Body of pancreas (tissue), 4 donors: ENCODE results near the gene C14orf119. TPM values are rescaled to one million over a fixed set of nuclear protein-coding genes. Genes with fewer than 3 reads are reported as not detected.

Experiments used
- ATAC-seq: fragments of 150-250 bp; one replicate; pipeline ENCODE4 v1.9.1; 2016
- DNase-seq, 4 donors: peaks; one replicate each; pipeline ENCODE4 v3.0.0-alpha.2; 2019
- H3K27ac ChIP-seq, 4 donors: fragments of 200-600 bp; sonication (generic); 1 replicate in 3 of 4; 2 replicates in 1 of 4; pipeline versions ENCODE4 v1.5.1 to v1.6.1; 2016 to 2019; ENCODE audit warnings: mild to moderate bottlenecking in 1 of 4, mixed read lengths in 1 of 4, moderate library complexity in 1 of 4
- H3K27me3 ChIP-seq, 2 donors: fragments of 200-600 bp; sonication (generic); one replicate each; pipeline ENCODE4 v1.6.0; 2016; ENCODE audit warnings: mild to moderate bottlenecking in 1 of 2
- H3K36me3 ChIP-seq, 2 donors: fragments of 200-600 bp; sonication (generic); replicated peaks in 1 of 2; 2 replicates each; pipeline ENCODE4 v1.5.1; 2016; ENCODE audit warnings: low read depth in 2 of 2; ENCODE audit not compliant: insufficient read depth in 1 of 2
- H3K4me1 ChIP-seq: fragments of 200-600 bp; sonication (generic); one replicate; pipeline ENCODE4 v1.6.0; 2016
- H3K4me3 ChIP-seq, 2 donors: fragments of 200-600 bp; sonication (generic); 1 replicate in 1 of 2; 2 replicates in 1 of 2; pipeline ENCODE4 v1.5.1; 2016 to 2019
- H3K9me3 ChIP-seq, 3 donors: fragments of 200-600 bp; sonication (generic); 1 replicate in 2 of 3; 2 replicates in 1 of 3; pipeline ENCODE4 v1.5.1; 2016
- POLR2A ChIP-seq, 3 donors: fragments of 450-650 bp; IDR thresholded peaks; one replicate each; pipeline ENCODE4 v1.6.1; 2016; ENCODE audit warnings: antibody characterized with exemption in 3 of 3, mild to moderate bottlenecking in 2 of 3
- WGBS, 2 donors: methylation state at CpG; one replicate each; pipeline ENCODE4 v1.1.5; 2017; 5-methylcytosine and 5-hydroxymethylcytosine counted together
- intact Hi-C: fragments of 100-400 bp; cut with DNase I; formaldehyde crosslinking; loops from one replicate; pipeline ENCODE4 v1.15.1; 2023
- total RNA-seq, 2 donors: library from RNA; depleted of rRNA; stranded (reverse); fragments of >200 nt; gene quantifications; one replicate each; pipeline ENCODE4 v1.1.0, GENCODE V29; 2016
- TF ChIP-seq, protein P1 (sequence below), 7 experiments: fragments of 450-650 bp in 4 of 7; fragments of 200-600 bp in 3 of 7; sonication (generic) in 3 of 7; IDR thresholded peaks; one replicate each; pipeline ENCODE4 v1.5.1; 2016 to 2019; ENCODE audit warnings: antibody characterized with exemption in 7 of 7

Gene C14orf119
- total RNA-seq: 1 to 10 TPM; 3.6 to 7.0 TPM

DNA sequence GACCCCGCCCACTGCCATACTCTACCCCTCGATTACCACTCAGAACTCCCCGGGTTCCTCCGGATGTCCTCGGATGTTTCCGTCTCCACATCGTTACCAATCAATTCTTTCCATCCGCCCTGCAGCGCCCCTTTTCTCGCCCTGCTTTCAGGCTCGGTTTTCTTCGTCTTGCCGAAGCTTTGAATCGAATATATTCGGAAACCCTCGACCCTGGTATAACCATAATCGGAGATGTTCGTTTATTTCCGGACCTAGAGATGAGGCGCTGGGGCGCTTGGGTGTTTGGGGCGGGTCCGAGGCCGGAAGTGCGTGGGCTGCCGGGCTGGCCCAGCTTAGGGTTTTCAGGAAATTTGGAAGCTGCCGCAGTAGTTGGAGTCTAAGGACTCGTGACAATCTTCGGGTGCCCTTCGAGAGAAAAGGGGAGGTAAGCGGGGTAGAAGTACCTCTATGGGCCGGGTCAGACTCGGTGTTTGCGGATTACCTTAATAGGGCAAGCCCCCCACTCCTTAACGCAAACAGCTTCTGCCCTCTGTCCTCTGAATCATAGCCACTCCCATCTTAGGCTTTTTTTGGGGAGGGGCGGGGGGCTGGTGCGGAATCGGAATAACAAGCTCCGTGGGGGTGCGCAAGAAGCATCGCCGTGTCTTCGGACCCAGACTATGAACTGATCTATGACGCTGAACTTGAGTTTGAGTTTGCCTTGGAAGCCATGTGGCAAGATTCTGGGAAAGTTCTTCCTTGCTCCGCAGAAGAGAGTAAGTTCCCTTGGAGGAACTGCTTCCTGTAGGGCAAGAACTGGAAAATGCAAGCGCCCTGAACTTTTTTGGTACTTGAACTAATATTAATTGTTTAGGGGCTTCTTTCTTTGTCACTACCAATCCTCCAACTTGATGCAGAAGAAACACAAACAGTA, at the start of gene C14orf119:
TSS of gene C14orf119 (plus strand) at position 310 of the 913 bp plus-strand sequence. CDS start 2,154 bp downstream, outside the sequence.
- DNase-seq (peak; percentile 100), ATAC-seq (peak; percentile 95)
- TF ChIP-seq, protein P1, sequence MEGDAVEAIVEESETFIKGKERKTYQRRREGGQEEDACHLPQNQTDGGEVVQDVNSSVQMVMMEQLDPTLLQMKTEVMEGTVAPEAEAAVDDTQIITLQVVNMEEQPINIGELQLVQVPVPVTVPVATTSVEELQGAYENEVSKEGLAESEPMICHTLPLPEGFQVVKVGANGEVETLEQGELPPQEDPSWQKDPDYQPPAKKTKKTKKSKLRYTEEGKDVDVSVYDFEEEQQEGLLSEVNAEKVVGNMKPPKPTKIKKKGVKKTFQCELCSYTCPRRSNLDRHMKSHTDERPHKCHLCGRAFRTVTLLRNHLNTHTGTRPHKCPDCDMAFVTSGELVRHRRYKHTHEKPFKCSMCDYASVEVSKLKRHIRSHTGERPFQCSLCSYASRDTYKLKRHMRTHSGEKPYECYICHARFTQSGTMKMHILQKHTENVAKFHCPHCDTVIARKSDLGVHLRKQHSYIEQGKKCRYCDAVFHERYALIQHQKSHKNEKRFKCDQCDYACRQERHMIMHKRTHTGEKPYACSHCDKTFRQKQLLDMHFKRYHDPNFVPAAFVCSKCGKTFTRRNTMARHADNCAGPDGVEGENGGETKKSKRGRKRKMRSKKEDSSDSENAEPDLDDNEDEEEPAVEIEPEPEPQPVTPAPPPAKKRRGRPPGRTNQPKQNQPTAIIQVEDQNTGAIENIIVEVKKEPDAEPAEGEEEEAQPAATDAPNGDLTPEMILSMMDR (IDR thresholded peaks at IDR 0.05): no peak
- TF ChIP-seq POLR2A (IDR thresholded peaks at IDR 0.05): peak; percentile 39 to 92 (median 88)
- WGBS, 2 donors: 0 to 3% methylated on average over 45 to 46 of the region's 46 CpGs
- intact Hi-C loops: no loop called here
- Histone ChIP-seq H3K4me3 (peak within 1 kb of the TSS; percentile 55 to 57), H3K9me3 (no peaks in the 10 kb centered on the region), H3K36me3 (peaks cover 0 to 3% of the 10 kb centered on the region in 2 donors), H3K27ac (peak within 1 kb of the TSS; percentile 89 to 97 (median 97)), H3K4me1 (peaks cover 50% of the 10 kb centered on the region), H3K27me3 (no peaks in the 10 kb centered on the region)

DNA sequence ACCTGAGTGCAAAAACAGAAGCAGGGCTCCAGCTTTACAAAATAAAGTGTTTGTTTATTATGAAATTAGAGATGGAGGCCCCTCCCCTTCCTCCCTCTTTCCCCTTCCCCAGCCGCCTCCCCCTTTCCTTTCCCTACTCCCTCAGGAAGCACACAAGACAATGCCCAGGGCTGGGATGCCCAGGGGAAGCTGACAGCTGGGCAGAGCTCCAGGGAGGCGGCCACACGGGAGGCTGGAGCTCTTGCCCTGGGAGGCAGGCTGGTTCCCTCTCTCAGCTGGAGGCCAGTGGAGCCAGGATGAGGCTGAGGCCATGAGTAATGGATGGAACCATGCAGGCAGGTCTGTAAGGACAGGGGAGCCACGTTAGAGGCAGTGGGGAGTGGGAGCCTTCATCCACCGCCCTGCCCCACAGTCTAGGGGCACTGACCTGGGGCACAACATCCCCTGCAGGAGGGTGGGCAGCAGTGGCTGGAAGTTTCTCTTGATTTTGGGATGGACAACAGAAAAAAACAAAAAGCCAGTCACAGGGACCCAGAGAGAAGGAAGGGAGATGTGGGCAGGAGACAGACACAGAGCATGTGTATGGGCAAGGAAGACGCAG, 48.2 kb upstream of the C14orf119 start:
- no peak overlapping the region for H3K4me3 ChIP-seq
- peak; percentile 17 for ATAC-seq
- H3K27me3 ChIP-seq: no peaks in the 10 kb centered on the region
- H3K9me3 ChIP-seq: no peaks in the 10 kb centered on the region
- no peak overlapping the region for H3K27ac ChIP-seq
- WGBS, 2 donors: 61 to 62% methylated on average over 6 of the region's 6 CpGs
- no peaks in the 10 kb centered on the region for H3K36me3 ChIP-seq
- no peak for DNase-seq
- H3K4me1 ChIP-seq: peaks cover 11% of the 10 kb centered on the region
- TF ChIP-seq, protein P1 (IDR thresholded peaks at IDR 0.05): no peak
- no peak for TF ChIP-seq POLR2A (IDR thresholded peaks at IDR 0.05)
- intact Hi-C loops: no loop called here

DNA sequence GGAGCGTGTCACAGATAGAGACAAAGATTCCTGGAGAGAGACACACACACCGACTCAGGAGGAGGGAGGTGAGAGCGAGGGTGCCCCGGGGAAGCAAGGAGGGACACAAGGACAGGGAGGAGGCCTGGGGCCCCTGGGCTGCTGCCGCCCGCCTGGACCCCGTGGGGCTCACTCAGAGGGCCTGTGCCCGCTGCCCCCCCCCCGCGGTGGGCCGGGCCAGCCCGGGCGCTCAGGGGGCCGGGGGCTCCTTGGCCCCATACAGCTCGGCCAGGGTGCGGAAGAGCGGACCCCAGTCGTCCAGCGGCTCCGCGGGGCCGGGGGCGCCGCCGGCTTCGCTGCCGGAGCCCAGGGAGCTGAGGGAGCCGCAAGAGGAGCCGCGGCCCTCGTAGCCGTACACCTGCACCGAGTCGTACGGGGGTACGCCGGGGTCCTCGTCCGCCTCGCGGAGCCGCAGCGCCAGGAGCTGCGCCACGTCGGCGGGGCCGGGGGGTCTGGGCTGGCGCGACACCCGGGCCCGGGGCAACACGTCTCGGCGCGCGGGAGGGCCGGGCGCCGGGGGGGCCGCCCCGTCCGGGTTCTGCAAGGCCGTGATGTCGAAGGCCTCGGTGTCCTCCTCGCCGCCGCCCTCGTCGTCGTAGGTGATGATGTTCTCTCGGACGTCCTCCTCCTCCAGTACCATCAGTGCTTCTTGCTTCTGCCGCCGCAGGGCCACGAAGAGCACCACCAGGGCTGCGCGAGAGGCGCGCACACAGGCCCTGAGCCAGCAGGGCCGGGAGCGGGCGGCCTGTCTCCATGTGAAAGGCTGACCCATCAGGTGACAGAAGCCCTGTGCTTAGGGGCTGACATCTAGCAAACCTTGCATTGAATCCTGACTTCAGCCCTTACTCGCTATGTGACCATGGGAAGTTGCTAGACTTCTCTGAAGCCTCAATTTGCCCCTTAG, 47.3 kb upstream of the C14orf119 start:
- Histone ChIP-seq H3K4me3 (no peak overlapping the region), H3K4me1 (peaks cover 11% of the 10 kb centered on the region), H3K9me3 (no peaks in the 10 kb centered on the region), H3K27ac (no peak overlapping the region), H3K36me3 (no peaks in the 10 kb centered on the region), H3K27me3 (no peaks in the 10 kb centered on the region)
- intact Hi-C loops: no loop called here
- DNase-seq (no peak), ATAC-seq (no peak)
- 73 to 89% methylated on average over 19 to 73 of the region's 85 CpGs for WGBS, 2 donors
- TF ChIP-seq POLR2A (IDR thresholded peaks at IDR 0.05): no peak
- TF ChIP-seq, protein P1 (IDR thresholded peaks at IDR 0.05): no peak

- Histone ChIP-seq H3K36me3 (no peaks in the 10 kb centered on the region), H3K4me3 (no peak overlapping the region), H3K27ac (no peak overlapping the region), H3K27me3 (no peaks in the 10 kb centered on the region), H3K4me1 (peaks cover 11% of the 10 kb centered on the region), H3K9me3 (no peaks in the 10 kb centered on the region)
- no peak for DNase-seq
- intact Hi-C loops: no loop called here
- 91 to 100% methylated on average over 5 to 9 of the region's 9 CpGs for WGBS, 2 donors
- no peak for TF ChIP-seq POLR2A (IDR thresholded peaks at IDR 0.05)
- TF ChIP-seq, protein P1 (IDR thresholded peaks at IDR 0.05): no peak
- no peak for ATAC-seq
Observed at GRCh38 chr14:23049011-23049410, 46.3 kb upstream of the C14orf119 start.
